ENCODE data around the gene MOSPD3. TPM values are rescaled to one million over a fixed set of nuclear protein-coding genes. Genes with fewer than 3 reads are reported as not detected.
A peak's percentile ranks its signal among the peaks of the same experiment; 100 is the strongest.

The MOSPD3 gene
- total RNA-seq, 3 donors from 2014 or later, result 8.8 to 12.6 (median 11.8) TPM

GRCh38 chr7:100602889-100603725 lies 9.2 kb upstream of the MOSPD3 start:
- no peaks in the 10 kb centered on the region for H3K9me3 ChIP-seq
- no peaks in the 10 kb centered on the region for H3K36me3 ChIP-seq
- no peaks in the 10 kb centered on the region for H3K27me3 ChIP-seq
- H3K4me3 ChIP-seq, result peak overlapping the region; percentile 63 to 76 (median 69)
- H3K4me1 ChIP-seq, result no peaks in the 10 kb centered on the region
- intact Hi-C loops (cut with DNase I; ENCODE audit: low total_unique reads), result loop anchor here (10.0 kb wide), 1 partner anchor 72 kb away; the partner anchor contains the start of gene GNB2
- DNase-seq (ENCODE audit: low spot score in 2 of 2), result peak; percentile 69 to 71
- peak in 2 of 3 donors; percentile 73 to 82 for TF ChIP-seq POLR2AphosphoS5 (IDR thresholded peaks at IDR 0.05)
- TF ChIP-seq POLR2A (IDR thresholded peaks at IDR 0.05), result no peak
- TF ChIP-seq CTCF (IDR thresholded peaks at IDR 0.05), result no peak
- H3K27ac ChIP-seq, result peak overlapping the region; percentile 82

- Histone ChIP-seq H3K4me3 (peak overlapping the region; percentile 63 to 76 (median 69)), H3K9me3 (no peaks in the 10 kb centered on the region), H3K36me3 (no peaks in the 10 kb centered on the region), H3K27me3 (no peaks in the 10 kb centered on the region), H3K4me1 (no peaks in the 10 kb centered on the region), H3K27ac (peak overlapping the region; percentile 82)
- DNase-seq (ENCODE audit: low spot score in 2 of 2), result no peak
- TF ChIP-seq POLR2A (IDR thresholded peaks at IDR 0.05), result no peak
- peak in 1 of 3 donors; percentile 4 for TF ChIP-seq POLR2AphosphoS5 (IDR thresholded peaks at IDR 0.05)
- TF ChIP-seq CTCF (IDR thresholded peaks at IDR 0.05), result no peak
- intact Hi-C loops (cut with DNase I; ENCODE audit: low total_unique reads), result loop anchor here (10.0 kb wide), 1 partner anchor 71 kb away; the partner anchor contains the start of gene GNB2
These were observed 8.7 kb upstream of the MOSPD3 start for GRCh38 chr7:100603726-100604027.

- no peaks in the 10 kb centered on the region for H3K27me3 ChIP-seq
- no peaks in the 10 kb centered on the region for H3K36me3 ChIP-seq
- peak; percentile 51 to 69 for DNase-seq (ENCODE audit: low spot score in 2 of 2)
- intact Hi-C loops (cut with DNase I; ENCODE audit: low total_unique reads), result loop anchor here (10.0 kb wide), 1 partner anchor 70 kb away; the partner anchor contains the start of gene GNB2
- H3K27ac ChIP-seq, result peak overlapping the region; percentile 82
- TF ChIP-seq POLR2A (IDR thresholded peaks at IDR 0.05) (peak; percentile 47), CTCF (IDR thresholded peaks at IDR 0.05) (peak; percentile 44 to 61 (median 45)), POLR2AphosphoS5 (IDR thresholded peaks at IDR 0.05) (peak in 2 of 3 donors; percentile 38 to 63)
- no peaks in the 10 kb centered on the region for H3K9me3 ChIP-seq
- H3K4me1 ChIP-seq, result no peaks in the 10 kb centered on the region
- H3K4me3 ChIP-seq, result peak overlapping the region; percentile 63 to 76 (median 69)
These were observed 8.0 kb upstream of the MOSPD3 start for GRCh38 chr7:100604028-100604975.

- no peak for DNase-seq (ENCODE audit: low spot score in 2 of 2)
- no peaks in the 10 kb centered on the region for H3K27me3 ChIP-seq
- H3K36me3 ChIP-seq, result no peaks in the 10 kb centered on the region
- H3K4me1 ChIP-seq, result no peaks in the 10 kb centered on the region
- H3K9me3 ChIP-seq, result no peaks in the 10 kb centered on the region
- H3K4me3 ChIP-seq, result peak overlapping the region; percentile 63 to 76 (median 69)
- peak overlapping the region; percentile 82 for H3K27ac ChIP-seq
- TF ChIP-seq POLR2A (IDR thresholded peaks at IDR 0.05) (no peak), CTCF (IDR thresholded peaks at IDR 0.05) (no peak), POLR2AphosphoS5 (IDR thresholded peaks at IDR 0.05) (no peak)
- intact Hi-C loops (cut with DNase I; ENCODE audit: low total_unique reads), result loop anchor here (10.0 kb wide), 1 partner anchor 70 kb away; the partner anchor contains the start of gene GNB2
These were observed 7.1 kb upstream of the MOSPD3 start for GRCh38 chr7:100604976-100605911.
